Measurements from ENCODE around the gene NT5DC2.

NT5DC2 gene

GRCh38 chr3:52477796-52478095, 55.9 kb downstream of the NT5DC2 start:
- no peak for DNase-seq (ENCODE audit: low read depth)
- TF ChIP-seq POLR2A (IDR thresholded peaks at IDR 0.05; ENCODE audit: extremely low read depth, insufficient read length), result no peak
- no peak for TF ChIP-seq MYC (IDR thresholded peaks at IDR 0.05; ENCODE audit: low read depth, low read length)
- TF ChIP-seq CTCF (IDR thresholded peaks at IDR 0.05; ENCODE audit: low read depth, low read length), result no peak
- TF ChIP-seq, protein P1, sequence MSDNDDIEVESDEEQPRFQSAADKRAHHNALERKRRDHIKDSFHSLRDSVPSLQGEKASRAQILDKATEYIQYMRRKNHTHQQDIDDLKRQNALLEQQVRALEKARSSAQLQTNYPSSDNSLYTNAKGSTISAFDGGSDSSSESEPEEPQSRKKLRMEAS (IDR thresholded peaks at IDR 0.05; ENCODE audit: low read depth, low read length), result no peak
- no peak overlapping the region for H3K4me3 ChIP-seq (ENCODE audit: low read depth, low read length)

- TF ChIP-seq, protein P1 (IDR thresholded peaks at IDR 0.05; ENCODE audit: low read depth, low read length), result no peak
- TF ChIP-seq CTCF (IDR thresholded peaks at IDR 0.05; ENCODE audit: low read depth, low read length), result no peak
- no peak for TF ChIP-seq POLR2A (IDR thresholded peaks at IDR 0.05; ENCODE audit: extremely low read depth, insufficient read length)
- no peak for TF ChIP-seq MYC (IDR thresholded peaks at IDR 0.05; ENCODE audit: low read depth, low read length)
- DNase-seq (ENCODE audit: low read depth), result no peak
- no peak overlapping the region for H3K4me3 ChIP-seq (ENCODE audit: low read depth, low read length)
Measured at GRCh38 chr3:52477076-52477795, 56.4 kb downstream of the NT5DC2 start.
